ENCODE data around the gene KRTAP5-11. TPM values are rescaled to one million over a fixed set of nuclear protein-coding genes. Genes with fewer than 3 reads are reported as not detected.

Gene KRTAP5-11, protein sequence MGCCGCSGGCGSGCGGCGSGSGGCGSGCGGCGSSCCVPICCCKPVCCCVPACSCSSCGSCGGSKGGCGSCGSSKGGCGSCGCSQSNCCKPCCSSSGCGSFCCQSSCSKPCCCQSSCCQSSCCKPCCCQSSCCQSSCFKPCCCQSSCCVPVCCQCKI
- not detected in 5 replicates for total RNA-seq (2022; extraction: Qiagen RNA extraction; ENCODE audit: low read depth)

DNA sequence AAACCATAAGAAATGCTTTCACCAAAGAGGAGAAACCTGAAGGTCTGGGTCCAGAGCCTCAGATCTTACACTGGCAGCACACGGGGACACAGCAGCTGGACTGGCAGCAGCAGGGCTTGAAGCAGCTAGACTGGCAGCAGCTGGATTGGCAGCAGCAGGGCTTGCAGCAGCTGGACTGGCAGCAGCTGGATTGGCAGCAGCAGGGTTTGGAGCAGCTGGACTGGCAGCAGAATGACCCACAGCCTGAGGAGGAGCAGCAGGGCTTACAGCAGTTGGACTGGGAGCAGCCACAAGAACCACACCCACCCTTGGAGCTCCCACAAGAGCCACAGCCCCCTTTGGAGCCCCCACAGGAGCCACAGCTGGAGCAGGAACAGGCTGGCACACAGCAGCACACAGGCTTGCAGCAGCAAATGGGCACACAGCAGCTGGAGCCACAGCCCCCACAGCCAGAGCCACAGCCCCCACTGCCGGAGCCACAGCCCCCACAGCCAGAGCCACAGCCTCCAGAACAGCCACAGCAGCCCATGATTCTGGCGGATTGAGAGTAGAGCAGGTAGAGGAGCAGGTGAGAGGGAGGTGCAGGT lies at the start of gene KRTAP5-11:
Gene KRTAP5-11, minus strand, starts transcription at position 567 of the 587 bp plus-strand sequence. Its CDS starts 38 bp downstream, at position 529.

DNA sequence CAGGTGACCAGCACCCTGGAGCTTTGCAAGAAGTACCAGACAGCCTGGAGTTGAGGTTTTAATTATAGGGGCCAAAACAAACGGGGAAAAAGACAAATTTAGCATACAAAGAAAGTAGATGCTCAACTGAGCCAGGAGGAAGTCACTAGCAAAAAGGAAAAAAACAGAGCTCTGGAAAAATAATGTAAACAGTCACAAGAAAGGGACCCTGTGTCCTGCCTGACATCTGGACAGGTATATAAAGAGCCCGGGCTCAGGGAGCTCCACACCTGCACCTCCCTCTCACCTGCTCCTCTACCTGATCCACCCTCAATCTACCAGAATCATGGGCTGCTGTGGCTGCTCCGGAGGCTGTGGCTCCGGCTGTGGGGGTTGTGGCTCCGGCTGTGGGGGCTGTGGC lies 17.4 kb downstream of the KRTAP5-11 start, which contains the start of gene KRTAP5-10:
Gene KRTAP5-10, plus strand, starts transcription at position 301 of the 400 bp plus-strand sequence. Its CDS starts 25 bp downstream, at position 326.

DNA sequence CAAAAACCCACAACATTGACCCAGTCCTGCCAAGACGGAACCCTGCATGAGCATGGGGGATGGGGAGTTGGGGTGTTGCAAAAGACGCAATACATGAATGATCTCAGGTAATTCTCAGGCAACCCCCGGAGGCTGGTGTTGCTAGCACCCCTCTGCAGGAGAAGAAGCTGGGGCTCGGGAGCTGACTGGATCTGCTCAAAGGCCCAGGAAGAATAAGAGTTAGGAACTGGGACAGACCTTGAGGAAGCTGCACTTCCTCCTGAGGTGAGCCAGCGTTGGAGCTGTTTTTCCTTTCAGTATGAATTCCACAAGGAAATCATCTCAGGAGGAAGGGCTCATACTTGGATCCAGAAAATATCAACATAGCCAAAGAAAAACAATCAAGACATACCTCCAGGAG lies 34.6 kb downstream of the KRTAP5-11 start, which contains the start of gene KRTAP5-9:
Gene KRTAP5-9, plus strand, starts transcription at position 301 of the 400 bp plus-strand sequence. CDS start 238 bp downstream, outside the sequence.

DNA sequence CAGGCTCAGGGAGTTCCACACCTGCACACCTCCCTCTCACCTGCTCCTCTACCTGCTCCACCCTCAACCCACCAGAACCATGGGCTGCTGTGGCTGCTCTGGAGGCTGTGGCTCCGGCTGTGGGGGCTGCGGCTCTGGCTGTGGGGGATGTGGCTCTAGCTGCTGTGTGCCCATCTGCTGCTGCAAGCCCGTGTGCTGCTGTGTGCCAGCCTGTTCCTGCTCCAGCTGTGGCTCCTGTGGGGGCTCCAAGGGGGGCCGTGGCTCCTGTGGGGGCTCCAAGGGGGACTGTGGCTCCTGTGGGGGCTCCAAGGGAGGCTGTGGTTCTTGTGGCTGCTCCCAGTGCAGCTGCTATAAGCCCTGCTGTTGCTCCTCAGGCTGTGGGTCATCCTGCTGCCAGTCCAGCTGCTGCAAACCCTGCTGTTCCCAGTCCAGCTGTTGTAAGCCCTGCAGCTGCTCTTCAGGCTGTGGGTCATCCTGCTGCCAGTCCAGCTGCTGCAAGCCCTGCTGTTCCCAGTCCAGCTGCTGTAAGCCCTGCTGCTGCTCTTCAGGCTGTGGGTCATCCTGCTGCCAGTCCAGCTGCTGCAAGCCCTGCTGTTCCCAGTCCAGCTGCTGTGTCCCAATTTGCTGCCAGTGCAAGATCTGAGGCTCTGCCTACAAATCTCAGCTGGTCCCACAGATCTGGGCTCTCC lies 44.6 kb downstream of the KRTAP5-11 start, which contains the start of gene KRTAP5-8:
Gene KRTAP5-8, plus strand, starts transcription at position 49 of the 689 bp plus-strand sequence. Its CDS starts 31 bp downstream, at position 80.

Other genes with a start within 250 kb of the KRTAP5-11 start
- gene DHCR7, start 134.5 kb downstream of the KRTAP5-11 start, total RNA-seq (2022; extraction: Qiagen RNA extraction; ENCODE audit: low read depth) = 39.4 to 52.8 TPM (median 49.3 TPM) in 5 replicates
- 39.2 to 51.5 TPM (median 45.2 TPM) in 5 replicates for gene NADSYN1, start 129.7 kb downstream of the KRTAP5-11 start, total RNA-seq (2022; extraction: Qiagen RNA extraction; ENCODE audit: low read depth)
- gene KRTAP5-7, start 55.6 kb downstream of the KRTAP5-11 start, total RNA-seq (2022; extraction: Qiagen RNA extraction; ENCODE audit: low read depth) = not detected in 5 replicates
- gene KRTAP5-8, start 44.9 kb downstream of the KRTAP5-11 start, total RNA-seq (2022; extraction: Qiagen RNA extraction; ENCODE audit: low read depth) = not detected in 5 replicates
- 0.11 TPM in 1 of 5 replicates, not detected in the others for gene KRTAP5-9, start 34.5 kb downstream of the KRTAP5-11 start, total RNA-seq (2022; extraction: Qiagen RNA extraction; ENCODE audit: low read depth)
- gene KRTAP5-10, start 17.3 kb downstream of the KRTAP5-11 start, total RNA-seq (2022; extraction: Qiagen RNA extraction; ENCODE audit: low read depth) = not detected in 5 replicates